Kidney epithelial cell (primary cell): Measurements from ENCODE around the gene CXCL13. TPM values are rescaled to one million over a fixed set of nuclear protein-coding genes. Genes with fewer than 3 reads are reported as not detected.
A peak's percentile ranks its signal among the peaks of the same experiment; 100 is the strongest.

Experiments
- DNase-seq: peaks from one replicate; pipeline ENCODE4 v3.0.0-alpha.2; 2010; ENCODE audit warnings: low read depth
- H3K27me3 ChIP-seq: 2 replicates; pipeline ENCODE4 v1.6.0; 2011; ENCODE audit warnings: low read length; ENCODE audit not compliant: control insufficient read depth, insufficient read depth
- H3K36me3 ChIP-seq: 2 replicates; pipeline ENCODE4 v1.5.1; 2011; ENCODE audit warnings: low read length; ENCODE audit not compliant: control insufficient read depth, insufficient read depth
- H3K4me3 ChIP-seq: 2 replicates; pipeline ENCODE4 v1.5.1; 2011; ENCODE audit warnings: low read depth, mild to moderate bottlenecking, control low read depth, low read length
- CTCF ChIP-seq: IDR thresholded peaks from 2 replicates; pipeline ENCODE4 v1.5.1; 2011; ENCODE audit warnings: mild to moderate bottlenecking, moderate library complexity, low read length, control low read depth, inconsistent platforms; ENCODE audit not compliant: insufficient read depth, poor library complexity, severe bottlenecking
- total RNA-seq: library from RNA; depleted of rRNA; stranded (reverse); fragments of >200 nt; gene quantifications from 2 replicates; pipeline ENCODE4 v1.2.3, GENCODE V29; 2015

CXCL13 gene
- total RNA-seq, 1 donor from 2014 or later: not detected

- no peak overlapping the region for H3K4me3 ChIP-seq
- no peak for TF ChIP-seq CTCF
- no peak for DNase-seq
- H3K36me3 ChIP-seq: no peaks in the 10 kb centered on the region
- H3K27me3 ChIP-seq: no peaks in the 10 kb centered on the region
Measured at GRCh38 chr4:77576351-77576750, 29.3 kb upstream of the CXCL13 start.

GRCh38 chr4:77578145-77578544 lies 27.5 kb upstream of the CXCL13 start:
- no peak for DNase-seq
- no peak for TF ChIP-seq CTCF

GRCh38 chr4:77579406-77580076 lies 26.1 kb upstream of the CXCL13 start:
- Histone ChIP-seq H3K27me3 (no peaks in the 10 kb centered on the region), H3K36me3 (no peaks in the 10 kb centered on the region), H3K4me3 (no peak overlapping the region)
- no peak for TF ChIP-seq CTCF
- peak; percentile 87 for DNase-seq

More at GRCh38 chr4:77578145-77578544, 27.5 kb upstream of the CXCL13 start:
- no peaks in the 10 kb centered on the region for H3K36me3 ChIP-seq
- H3K4me3 ChIP-seq: no peak overlapping the region
- H3K27me3 ChIP-seq: no peaks in the 10 kb centered on the region

GRCh38 chr4:77581724-77582123 lies 23.9 kb upstream of the CXCL13 start:
- H3K36me3 ChIP-seq: no peaks in the 10 kb centered on the region
- DNase-seq: no peak
- H3K4me3 ChIP-seq: no peak overlapping the region
- no peak for TF ChIP-seq CTCF
- no peaks in the 10 kb centered on the region for H3K27me3 ChIP-seq

GRCh38 chr4:77582156-77582555 lies 23.5 kb upstream of the CXCL13 start:
- H3K27me3 ChIP-seq: no peaks in the 10 kb centered on the region
- H3K36me3 ChIP-seq: no peaks in the 10 kb centered on the region
- TF ChIP-seq CTCF: no peak
- H3K4me3 ChIP-seq: no peak overlapping the region
- no peak for DNase-seq

- no peak for DNase-seq
- Histone ChIP-seq H3K36me3 (no peaks in the 10 kb centered on the region), H3K4me3 (no peak overlapping the region), H3K27me3 (no peaks in the 10 kb centered on the region)
- no peak for TF ChIP-seq CTCF
Measured at GRCh38 chr4:77582711-77583110, 22.9 kb upstream of the CXCL13 start.
